H9 (cell line): ENCODE measurements around the gene PTRHD1. TPM values are rescaled to one million over a fixed set of nuclear protein-coding genes. Genes with fewer than 3 reads are reported as not detected.

Experiments used
- DNase-seq: peaks from one replicate; pipeline ENCODE4 v3.0.0-alpha.2; 2017
- H2AFZ ChIP-seq: one replicate; pipeline ENCODE4 v1.6.1; 2013; ENCODE audit warnings: mild to moderate bottlenecking, low read length, control low read depth, moderate library complexity
- H2AK5ac ChIP-seq: 2 replicates; pipeline ENCODE4 v1.6.1; 2013; ENCODE audit warnings: low read length, control low read depth, mixed read lengths; ENCODE audit not compliant: insufficient read length
- H2BK120ac ChIP-seq: one replicate; pipeline ENCODE4 v1.6.1; 2013; ENCODE audit warnings: low read depth, mild to moderate bottlenecking, low read length, control low read depth, inconsistent platforms; ENCODE audit not compliant: poor library complexity, severe bottlenecking
- H2BK12ac ChIP-seq: 2 replicates; pipeline ENCODE4 v1.6.1; 2013; ENCODE audit warnings: low read length, control low read depth, mixed read lengths, low read depth; ENCODE audit not compliant: insufficient read length
- H2BK15ac ChIP-seq: 2 replicates; pipeline ENCODE4 v1.6.1; 2013; ENCODE audit warnings: low read depth, low read length, control low read depth
- H2BK20ac ChIP-seq: one replicate; pipeline ENCODE4 v1.6.1; 2013; ENCODE audit warnings: low read depth, mild to moderate bottlenecking, low read length, control low read depth, inconsistent platforms; ENCODE audit not compliant: poor library complexity, severe bottlenecking
- H2BK5ac ChIP-seq: 2 replicates; pipeline ENCODE4 v1.6.1; 2013; ENCODE audit warnings: low read length, control low read depth, mixed read lengths; ENCODE audit not compliant: insufficient read length
- H3K14ac ChIP-seq: 2 replicates; pipeline ENCODE4 v1.6.1; 2013; ENCODE audit warnings: low read length, control low read depth; ENCODE audit not compliant: insufficient read depth
- H3K18ac ChIP-seq: 2 replicates; pipeline ENCODE4 v1.6.1; 2013; ENCODE audit warnings: low read depth, mild to moderate bottlenecking, mixed read lengths, low read length, control low read depth; ENCODE audit not compliant: insufficient read length
- H3K23ac ChIP-seq: 2 replicates; pipeline ENCODE4 v1.6.1; 2013; ENCODE audit warnings: low read length, control low read depth, mixed read lengths, low read depth; ENCODE audit not compliant: insufficient read length
- H3K23me2 ChIP-seq: 2 replicates; pipeline ENCODE4 v1.6.1; 2013; ENCODE audit warnings: low read depth, mild to moderate bottlenecking, mixed read lengths, low read length, control low read depth; ENCODE audit not compliant: insufficient read length, poor library complexity, severe bottlenecking
- H3K27ac ChIP-seq: 2 replicates; pipeline ENCODE4 v1.5.1; 2013; ENCODE audit warnings: low read length, control low read depth, mixed read lengths, low read depth; ENCODE audit not compliant: insufficient read length
- H3K27me3 ChIP-seq: 2 replicates; pipeline ENCODE4 v1.6.1; 2013; ENCODE audit warnings: low read length, control low read depth, inconsistent platforms; ENCODE audit not compliant: insufficient read depth
- H3K4ac ChIP-seq: 2 replicates; pipeline ENCODE4 v1.6.1; 2013; ENCODE audit warnings: low read depth, mild to moderate bottlenecking, control low read depth, inconsistent platforms, low read length, moderate library complexity
- H3K4me1 ChIP-seq: 2 replicates; pipeline ENCODE4 v1.6.1; 2013; ENCODE audit warnings: low read length, control low read depth, inconsistent platforms; ENCODE audit not compliant: insufficient read depth
- H3K4me2 ChIP-seq: 2 replicates; pipeline ENCODE4 v1.6.1; 2013; ENCODE audit warnings: low read length, control low read depth, mixed read lengths; ENCODE audit not compliant: insufficient read length, insufficient read depth
- H3K56ac ChIP-seq: 2 replicates; pipeline ENCODE4 v1.6.1; 2013; ENCODE audit warnings: low read depth, mild to moderate bottlenecking, mixed read lengths, low read length, control low read depth; ENCODE audit not compliant: insufficient read length
- H3K79me1 ChIP-seq: 2 replicates; pipeline ENCODE4 v1.6.1; 2013; ENCODE audit warnings: low read depth, mild to moderate bottlenecking, moderate library complexity, low read length, control low read depth, inconsistent platforms; ENCODE audit not compliant: insufficient read depth, poor library complexity, severe bottlenecking
- H3K79me2 ChIP-seq: 2 replicates; pipeline ENCODE4 v1.6.1; 2013; ENCODE audit warnings: low read length, control low read depth, inconsistent platforms; ENCODE audit not compliant: insufficient read depth
- H3K9ac ChIP-seq: 2 replicates; pipeline ENCODE4 v1.6.1; 2013; ENCODE audit warnings: low read length, control low read depth, mixed read lengths; ENCODE audit not compliant: insufficient read length; ENCODE audit errors: extremely low read depth
- H3K9me3 ChIP-seq: one replicate; pipeline ENCODE4 v1.6.1; 2013; ENCODE audit warnings: low read depth, low read length, inconsistent platforms; ENCODE audit not compliant: control insufficient read depth
- H3T11ph ChIP-seq: one replicate; pipeline ENCODE4 v1.6.1; 2013; ENCODE audit warnings: mild to moderate bottlenecking, low read length, control low read depth, inconsistent platforms
- H4K20me1 ChIP-seq: one replicate; pipeline ENCODE4 v1.6.1; 2013; ENCODE audit not compliant: control insufficient read depth, insufficient read length, insufficient read depth
- H4K5ac ChIP-seq: 2 replicates; pipeline ENCODE4 v1.6.1; 2013; ENCODE audit warnings: low read depth, mild to moderate bottlenecking, mixed read lengths, low read length, control low read depth; ENCODE audit not compliant: insufficient read length
- H4K8ac ChIP-seq: replicated peaks from 2 replicates; pipeline ENCODE4 v1.6.1; 2013; ENCODE audit warnings: low read length, control low read depth, mixed read lengths, low read depth; ENCODE audit not compliant: insufficient read length
- H4K91ac ChIP-seq: 2 replicates; pipeline ENCODE4 v1.6.1; 2013; ENCODE audit warnings: low read depth, mild to moderate bottlenecking, moderate library complexity, mixed read lengths, low read length, control low read depth; ENCODE audit not compliant: insufficient read length
- H3K27ac Mint-ChIP-seq, 3 experiments: 2 replicates in 2 of 3; 3 replicates in 1 of 3; pipeline ENCODE4 v1.8.0; 2020 to 2021; ENCODE audit warnings: mixed read lengths in 3 of 3, mild to moderate bottlenecking in 1 of 3, moderate library complexity in 1 of 3
- H3K27me3 Mint-ChIP-seq: 2 replicates; pipeline ENCODE4 v1.8.0; 2021; ENCODE audit warnings: low read depth, mild to moderate bottlenecking, moderate library complexity, mixed read lengths
- H3K36me3 Mint-ChIP-seq, 3 experiments: 2 replicates in 2 of 3; 3 replicates in 1 of 3; pipeline ENCODE4 v1.8.0; 2020 to 2021; ENCODE audit warnings: low read depth in 3 of 3, mixed read lengths in 3 of 3; ENCODE audit not compliant: insufficient read depth in 1 of 3
- H3K4me1 Mint-ChIP-seq, 2 experiments: 2 replicates each; pipeline ENCODE4 v1.8.0; 2020; ENCODE audit warnings: mixed read lengths in 2 of 2
- H3K4me3 Mint-ChIP-seq, 2 experiments: 2 replicates in 1 of 2; 3 replicates in 1 of 2; pipeline ENCODE4 v1.8.0; 2020 to 2021; ENCODE audit warnings: mild to moderate bottlenecking in 2 of 2, mixed read lengths in 2 of 2, moderate library complexity in 1 of 2
- H3K9me3 Mint-ChIP-seq, 2 experiments: 2 replicates in 1 of 2; 3 replicates in 1 of 2; pipeline ENCODE4 v1.8.0; 2020; ENCODE audit warnings: mild to moderate bottlenecking in 2 of 2, mixed read lengths in 2 of 2, moderate library complexity in 1 of 2
- WGBS: extraction: QIAGEN DNeasy Blood & Tissue Kit; methylation state at CpG from one replicate; pipeline ENCODE4 v1.1.7; 2013; ENCODE audit warnings: missing lambda C conversion rate, low lambda C conversion rate, mixed read lengths; ENCODE audit not compliant: insufficient read length; ENCODE audit errors: extremely low coverage; 5-methylcytosine and 5-hydroxymethylcytosine counted together
- total RNA-seq: library from RNA; stranded (reverse); gene quantifications from 2 replicates; pipeline ENCODE4 v1.2.1, GENCODE V29; 2021
- TF ChIP-seq, protein P1 (sequence below): fragments of 200-600 bp; sonication (generic); conservative IDR thresholded peaks from 3 replicates; pipeline ENCODE4 v1.8.0; 2021; ENCODE audit warnings: antibody characterized with exemption, mild to moderate bottlenecking

The PTRHD1 gene
- total RNA-seq, 1 experiment from 2014 or later, result 43.7 TPM

DNA sequence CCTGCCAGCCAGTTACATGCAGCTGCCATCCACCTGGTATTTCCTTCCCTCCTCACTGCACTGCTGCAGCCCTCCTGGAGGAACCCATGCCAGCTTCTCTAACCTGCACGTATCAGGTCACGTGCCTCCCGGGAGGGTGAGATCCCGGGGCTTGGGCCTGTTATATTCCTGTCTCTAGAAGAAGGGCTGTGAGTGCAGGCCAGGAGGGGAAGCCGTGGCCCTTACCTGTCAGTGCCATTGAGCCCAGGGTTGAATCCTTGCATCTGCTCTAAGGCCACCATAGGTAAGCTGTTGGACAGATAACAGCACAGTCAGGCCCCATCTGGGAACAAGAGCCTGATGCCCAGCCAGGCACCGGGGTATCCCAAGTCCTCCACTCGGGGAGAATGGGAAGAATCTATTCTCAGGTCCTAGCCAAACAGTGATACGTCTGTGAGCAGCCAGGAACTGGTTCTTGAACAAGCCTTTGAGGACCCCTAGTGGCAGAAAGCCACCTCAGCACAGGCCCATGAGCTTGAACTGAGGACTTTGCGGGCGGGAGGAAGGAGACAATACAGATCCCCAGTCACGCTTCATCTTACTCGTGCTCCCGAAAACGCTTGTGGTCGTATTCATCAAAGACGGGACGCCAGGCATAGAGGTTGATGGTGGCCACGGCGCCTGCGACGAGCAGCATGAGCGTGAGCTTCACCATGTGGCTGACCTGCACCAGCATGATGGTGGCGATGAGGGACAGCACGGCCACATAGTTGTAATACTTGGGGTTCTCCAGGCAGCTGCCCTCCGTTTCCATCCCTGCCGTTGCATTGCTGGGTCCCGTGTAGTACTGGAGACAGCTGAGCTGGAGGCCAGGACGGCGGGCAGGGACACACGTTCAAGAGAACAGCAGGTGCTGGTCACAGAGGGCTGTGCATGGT lies 34.4 kb upstream of the PTRHD1 start:
- Histone ChIP-seq H3K79me1 (no peaks in the 10 kb centered on the region), H3K9ac (no peak overlapping the region), H2BK15ac (no peak overlapping the region), H3K56ac (no peak overlapping the region), H3K23ac (no peak overlapping the region), H3K23me2 (no peaks in the 10 kb centered on the region), H3K4me1 (peaks cover 4% of the 10 kb centered on the region; the same call in 1 of the 2 replicates), H3K4me2 (no peak overlapping the region), H3K79me2 (no peaks in the 10 kb centered on the region), H3K9me3 (no peaks in the 10 kb centered on the region), H2BK20ac (no peak overlapping the region), H2BK5ac (no peak overlapping the region), H3K4ac (no peak overlapping the region), H2BK12ac (no peak overlapping the region), H2AK5ac (no peak overlapping the region), H4K8ac (no peak overlapping the region), H3T11ph (no peak overlapping the region), H2AFZ (no peak overlapping the region), H4K91ac (no peak overlapping the region), H3K18ac (no peak overlapping the region), H3K14ac (no peak overlapping the region; the same call in 1 of the 2 replicates), H3K27ac (no peak overlapping the region), H2BK120ac (no peak overlapping the region), H3K27me3 (no peaks in the 10 kb centered on the region), H4K5ac (no peak overlapping the region), H4K20me1 (no peaks in the 10 kb centered on the region)
- Mint-ChIP-seq H3K27me3 (no peaks in the 10 kb centered on the region; the same call in none of the 2 replicates), H3K9me3 (peaks cover 0 to 3% of the 10 kb centered on the region in 2 experiments; a peak in 2 of 5 replicates), H3K4me1 (peaks cover 36 to 40% of the 10 kb centered on the region in 2 experiments), H3K4me3 (no peak overlapping the region; a peak in 1 of 5 replicates), H3K36me3 (peaks cover 31 to 40% (median 36%) of the 10 kb centered on the region in 3 experiments), H3K27ac (peak overlapping the region; percentile 53 to 94 (median 82); a peak in 4 of 7 replicates)
- DNase-seq, result peak; percentile 92
- no CpG with 5 or more reads among the region's 30 CpGs for WGBS
- TF ChIP-seq, protein P1, sequence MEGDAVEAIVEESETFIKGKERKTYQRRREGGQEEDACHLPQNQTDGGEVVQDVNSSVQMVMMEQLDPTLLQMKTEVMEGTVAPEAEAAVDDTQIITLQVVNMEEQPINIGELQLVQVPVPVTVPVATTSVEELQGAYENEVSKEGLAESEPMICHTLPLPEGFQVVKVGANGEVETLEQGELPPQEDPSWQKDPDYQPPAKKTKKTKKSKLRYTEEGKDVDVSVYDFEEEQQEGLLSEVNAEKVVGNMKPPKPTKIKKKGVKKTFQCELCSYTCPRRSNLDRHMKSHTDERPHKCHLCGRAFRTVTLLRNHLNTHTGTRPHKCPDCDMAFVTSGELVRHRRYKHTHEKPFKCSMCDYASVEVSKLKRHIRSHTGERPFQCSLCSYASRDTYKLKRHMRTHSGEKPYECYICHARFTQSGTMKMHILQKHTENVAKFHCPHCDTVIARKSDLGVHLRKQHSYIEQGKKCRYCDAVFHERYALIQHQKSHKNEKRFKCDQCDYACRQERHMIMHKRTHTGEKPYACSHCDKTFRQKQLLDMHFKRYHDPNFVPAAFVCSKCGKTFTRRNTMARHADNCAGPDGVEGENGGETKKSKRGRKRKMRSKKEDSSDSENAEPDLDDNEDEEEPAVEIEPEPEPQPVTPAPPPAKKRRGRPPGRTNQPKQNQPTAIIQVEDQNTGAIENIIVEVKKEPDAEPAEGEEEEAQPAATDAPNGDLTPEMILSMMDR, result peak; percentile 96
